CD14-positive monocyte (primary cell): Measurements from ENCODE around the gene STX8. TPM values are rescaled to one million over a fixed set of nuclear protein-coding genes. Genes with fewer than 3 reads are reported as not detected.

Experiments
- DNase-seq, 3 donors: peaks; one replicate each; pipeline ENCODE4 v3.0.0-alpha.2; 2011 to 2022
- H2AFZ ChIP-seq: 2 replicates; pipeline ENCODE4 v1.6.0; 2012; ENCODE audit warnings: mild to moderate bottlenecking, low read depth, low read length, inconsistent platforms; ENCODE audit not compliant: insufficient read depth, poor library complexity, severe bottlenecking
- H3K27ac ChIP-seq, 2 donors: 1 replicate in 1 of 2; 2 replicates in 1 of 2; pipeline ENCODE4 v1.5.1; 2012 to 2013; ENCODE audit warnings: low read length in 2 of 2, control low read depth in 1 of 2, inconsistent platforms in 1 of 2, low read depth in 1 of 2, mild to moderate bottlenecking in 1 of 2
- H3K27me3 ChIP-seq, 2 donors: one replicate each; pipeline versions ENCODE4 v1.6.0 to v1.6.1; 2011 to 2013; ENCODE audit warnings: low read length in 2 of 2; ENCODE audit not compliant: control insufficient read depth in 2 of 2, insufficient read depth in 2 of 2
- H3K36me3 ChIP-seq, 2 donors: replicated peaks in 1 of 2; 1 replicate in 1 of 2; 2 replicates in 1 of 2; pipeline versions ENCODE4 v1.5.1 to v1.6.1; 2012 to 2013; ENCODE audit warnings: low read length in 2 of 2, control low read depth in 1 of 2, inconsistent platforms in 1 of 2, mild to moderate bottlenecking in 1 of 2; ENCODE audit not compliant: insufficient read depth in 2 of 2, control insufficient read depth in 1 of 2
- H3K4me1 ChIP-seq, 2 donors: 1 replicate in 1 of 2; 2 replicates in 1 of 2; pipeline versions ENCODE4 v1.5.1 to v1.6.1; 2012 to 2013; ENCODE audit warnings: low read length in 2 of 2, control low read depth in 1 of 2, inconsistent platforms in 1 of 2, mild to moderate bottlenecking in 1 of 2, moderate library complexity in 1 of 2; ENCODE audit not compliant: insufficient read depth in 2 of 2, control insufficient read depth in 1 of 2
- H3K4me2 ChIP-seq: replicated peaks from 2 replicates; pipeline ENCODE3; 2012; ENCODE audit warnings: low read length, moderate library complexity, mild to moderate bottlenecking; ENCODE audit not compliant: poor library complexity, severe bottlenecking; ENCODE audit errors: extremely low read depth
- H3K4me3 ChIP-seq, 3 experiments: fragments of 200-600 bp in 1 of 3; sonication (generic) in 1 of 3; replicated peaks in 1 of 3; 1 replicate in 2 of 3; 2 replicates in 1 of 3; pipeline ENCODE4 v1.5.1; 2011 to 2013; ENCODE audit warnings: low read length in 3 of 3, mild to moderate bottlenecking in 3 of 3, control low read depth in 2 of 3, low read depth in 2 of 3, inconsistent platforms in 1 of 3, moderate library complexity in 1 of 3
- H3K79me2 ChIP-seq: 2 replicates; pipeline ENCODE4 v1.6.0; 2012; ENCODE audit warnings: mild to moderate bottlenecking, control low read depth, inconsistent platforms, low read length, moderate library complexity; ENCODE audit not compliant: insufficient read depth
- H3K9ac ChIP-seq: 2 replicates; pipeline ENCODE4 v1.6.0; 2017; ENCODE audit warnings: low read length, mild to moderate bottlenecking; ENCODE audit not compliant: insufficient read depth, poor library complexity, severe bottlenecking
- H3K9me3 ChIP-seq, 2 donors: replicated peaks in 1 of 2; 1 replicate in 1 of 2; 2 replicates in 1 of 2; pipeline versions ENCODE4 v1.5.1 to v1.6.1; 2012 to 2013; ENCODE audit warnings: low read length in 2 of 2, control low read depth in 1 of 2; ENCODE audit not compliant: control insufficient read depth in 1 of 2, insufficient read depth in 1 of 2
- H4K20me1 ChIP-seq: 2 replicates; pipeline ENCODE4 v1.6.0; 2012; ENCODE audit warnings: mild to moderate bottlenecking, low read length, control low read depth, moderate library complexity; ENCODE audit not compliant: insufficient read depth
- H3K27ac Mint-ChIP-seq, 7 donors: one replicate each; pipeline ENCODE4 v1.8.0; 2020; ENCODE audit warnings: mild to moderate bottlenecking in 7 of 7, mixed read lengths in 7 of 7, moderate library complexity in 6 of 7, inconsistent platforms in 2 of 7
- H3K27me3 Mint-ChIP-seq, 3 donors: one replicate each; pipeline ENCODE4 v1.8.0; 2021 to 2022; ENCODE audit warnings: low read depth in 3 of 3, mild to moderate bottlenecking in 3 of 3, mixed read lengths in 3 of 3, moderate library complexity in 3 of 3, inconsistent platforms in 1 of 3
- H3K36me3 Mint-ChIP-seq, 2 donors: one replicate each; pipeline ENCODE4 v1.8.0; 2020; ENCODE audit warnings: mixed read lengths in 2 of 2, inconsistent platforms in 1 of 2, mild to moderate bottlenecking in 1 of 2
- H3K4me1 Mint-ChIP-seq: one replicate; pipeline ENCODE4 v1.8.0; 2020; ENCODE audit warnings: mild to moderate bottlenecking, mixed read lengths
- H3K4me3 Mint-ChIP-seq, 2 donors: one replicate each; pipeline ENCODE4 v1.8.0; 2020; ENCODE audit warnings: mild to moderate bottlenecking in 2 of 2, mixed read lengths in 2 of 2, moderate library complexity in 1 of 2
- H3K9me3 Mint-ChIP-seq, 7 donors: one replicate each; pipeline ENCODE4 v1.8.0; 2020 to 2022; ENCODE audit warnings: mixed read lengths in 7 of 7, mild to moderate bottlenecking in 6 of 7, moderate library complexity in 6 of 7, inconsistent platforms in 2 of 7
- WGBS: methylation state at CpG from one replicate; pipeline ENCODE4 v1.1.5; 2013; ENCODE audit warnings: missing lambda C conversion rate; ENCODE audit not compliant: insufficient coverage; 5-methylcytosine and 5-hydroxymethylcytosine counted together
- intact Hi-C, 2 donors: fragments of 100-400 bp; cut with micrococcal nuclease; formaldehyde crosslinking; loops; one replicate each; pipeline versions ENCODE4 v1.15.0 to v1.15.1; 2023
- polyA plus RNA-seq, 3 donors: library from polyadenylated mRNA; depleted of rRNA in 1 of 3; unstranded in 2 of 3; stranded (reverse) in 1 of 3; fragments of 300-500 nt in 2 of 3; fragments of >200 nt in 1 of 3; fragmentation: Illumina TruSeq in 2 of 3; gene quantifications; 1 replicate in 2 of 3; 2 replicates in 1 of 3; pipeline ENCODE4 v1.2.3, GENCODE V29; 2012 to 2021
- TF ChIP-seq, protein P1 (sequence below): fragments of 200-600 bp; IDR thresholded peaks from one replicate; pipeline ENCODE4 v1.8.0; 2022; ENCODE audit warnings: antibody characterized with exemption, mild to moderate bottlenecking

STX8 gene
- polyA plus RNA-seq, 3 donors: 44.4 to 170 (median 142) TPM

DNA sequence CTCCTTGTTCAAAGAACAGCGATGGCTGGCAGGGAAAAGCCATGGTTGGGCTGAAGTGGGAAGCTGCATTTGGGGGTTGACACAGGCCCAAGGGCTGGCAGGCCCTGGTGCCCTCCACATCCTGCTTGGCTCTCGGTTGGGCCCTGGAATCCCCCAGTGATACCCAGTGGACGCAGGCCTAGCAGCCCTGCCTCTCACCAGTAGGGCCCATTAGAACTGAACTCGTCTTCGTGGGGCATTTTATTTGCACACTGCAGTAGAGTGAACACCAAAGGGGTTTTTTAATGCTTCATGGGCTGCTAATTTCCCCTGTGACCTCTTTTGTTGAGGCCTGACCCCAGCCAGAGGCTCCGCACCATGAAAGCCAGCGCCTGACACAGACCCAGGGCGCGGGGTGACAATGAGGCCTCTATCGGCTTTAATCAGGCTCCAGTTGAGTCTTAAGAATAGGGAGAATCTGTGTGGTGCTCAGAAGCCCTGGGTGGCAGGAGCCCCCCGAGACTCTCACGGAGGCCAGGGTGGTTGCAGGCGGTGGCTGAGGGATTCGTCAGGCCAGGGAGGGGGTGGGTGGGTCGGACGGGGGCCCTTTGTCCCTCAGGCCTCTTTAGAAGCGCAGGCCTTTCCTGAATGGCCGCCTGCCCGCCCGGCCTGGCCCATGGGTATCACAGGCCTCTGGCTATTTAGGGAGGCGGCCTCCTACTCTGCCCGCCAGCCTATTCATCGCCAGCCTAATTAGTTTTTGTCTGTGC is 355.0 kb downstream of the STX8 start:
- Histone ChIP-seq H3K27me3 (no peaks in the 10 kb centered on the region), H3K9me3 (peaks cover 11 to 14% of the 10 kb centered on the region in 2 donors), H3K4me2 (no peak overlapping the region), H3K36me3 (no peaks in the 10 kb centered on the region), H3K4me1 (no peaks in the 10 kb centered on the region), H3K79me2 (no peaks in the 10 kb centered on the region), H4K20me1 (no peaks in the 10 kb centered on the region), H3K27ac (no peak overlapping the region), H3K9ac (no peak overlapping the region), H3K4me3 (no peak overlapping the region), H2AFZ (no peak overlapping the region)
- H3K4me1 Mint-ChIP-seq: no peaks in the 10 kb centered on the region
- no peak for DNase-seq
- no peak overlapping the region for H3K4me3 Mint-ChIP-seq
- peaks cover 10 to 12% (median 11%) of the 10 kb centered on the region in 7 donors for H3K9me3 Mint-ChIP-seq
- no peak overlapping the region for H3K27ac Mint-ChIP-seq
- 94% methylated on average over 19 of the region's 23 CpGs for WGBS
- H3K27me3 Mint-ChIP-seq: peaks cover 0 to 3% (median 0%) of the 10 kb centered on the region in 3 donors
- intact Hi-C loops: no loop called here
- H3K36me3 Mint-ChIP-seq: no peaks in the 10 kb centered on the region
- TF ChIP-seq, protein P1, sequence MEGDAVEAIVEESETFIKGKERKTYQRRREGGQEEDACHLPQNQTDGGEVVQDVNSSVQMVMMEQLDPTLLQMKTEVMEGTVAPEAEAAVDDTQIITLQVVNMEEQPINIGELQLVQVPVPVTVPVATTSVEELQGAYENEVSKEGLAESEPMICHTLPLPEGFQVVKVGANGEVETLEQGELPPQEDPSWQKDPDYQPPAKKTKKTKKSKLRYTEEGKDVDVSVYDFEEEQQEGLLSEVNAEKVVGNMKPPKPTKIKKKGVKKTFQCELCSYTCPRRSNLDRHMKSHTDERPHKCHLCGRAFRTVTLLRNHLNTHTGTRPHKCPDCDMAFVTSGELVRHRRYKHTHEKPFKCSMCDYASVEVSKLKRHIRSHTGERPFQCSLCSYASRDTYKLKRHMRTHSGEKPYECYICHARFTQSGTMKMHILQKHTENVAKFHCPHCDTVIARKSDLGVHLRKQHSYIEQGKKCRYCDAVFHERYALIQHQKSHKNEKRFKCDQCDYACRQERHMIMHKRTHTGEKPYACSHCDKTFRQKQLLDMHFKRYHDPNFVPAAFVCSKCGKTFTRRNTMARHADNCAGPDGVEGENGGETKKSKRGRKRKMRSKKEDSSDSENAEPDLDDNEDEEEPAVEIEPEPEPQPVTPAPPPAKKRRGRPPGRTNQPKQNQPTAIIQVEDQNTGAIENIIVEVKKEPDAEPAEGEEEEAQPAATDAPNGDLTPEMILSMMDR: no peak

DNA sequence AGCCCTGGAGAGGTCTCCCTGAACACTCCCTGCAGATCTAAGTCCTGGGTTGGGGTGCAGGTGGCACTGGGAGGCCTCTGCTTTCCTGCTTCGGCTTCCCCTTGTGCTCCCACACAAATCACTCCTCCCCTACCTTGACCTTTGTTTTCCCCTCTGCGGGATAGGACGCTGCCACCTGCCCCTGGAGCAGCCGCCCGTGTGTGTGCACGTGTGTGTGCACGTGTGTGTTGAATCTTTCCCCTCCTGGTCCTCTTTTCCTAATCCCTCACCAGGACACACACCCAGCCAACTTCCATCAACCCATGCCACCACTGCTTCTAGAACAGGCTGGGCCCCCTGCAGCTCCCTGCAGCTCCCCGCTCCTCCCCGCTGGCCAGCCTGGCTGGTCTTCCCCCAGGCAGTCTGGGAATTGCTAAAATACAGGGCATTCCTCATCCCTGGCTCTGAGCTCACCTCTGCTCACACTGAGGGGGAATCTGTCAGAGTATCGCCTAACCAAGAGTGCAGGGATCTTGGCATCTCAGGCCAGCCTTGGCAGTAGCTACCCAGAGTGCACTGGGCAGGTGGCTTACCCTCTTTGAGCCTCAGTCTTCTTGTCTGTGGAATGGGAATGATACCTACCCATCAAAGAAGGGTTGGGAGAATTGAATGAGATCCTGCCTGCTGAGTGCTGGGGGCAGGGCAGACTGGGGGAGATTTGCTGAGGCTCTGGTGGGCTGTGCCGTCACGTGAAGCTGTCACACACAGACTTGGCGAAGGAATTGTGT is 355.8 kb downstream of the STX8 start:
- H2AFZ ChIP-seq: no peak overlapping the region
- H3K79me2 ChIP-seq: no peaks in the 10 kb centered on the region
- Mint-ChIP-seq H3K9me3 (peaks cover 13 to 17% (median 16%) of the 10 kb centered on the region in 7 donors), H3K4me1 (no peaks in the 10 kb centered on the region), H3K27ac (no peak overlapping the region), H3K27me3 (peaks cover 0 to 3% (median 0%) of the 10 kb centered on the region in 3 donors), H3K4me3 (no peak overlapping the region), H3K36me3 (no peaks in the 10 kb centered on the region)
- no peak overlapping the region for H3K4me3 ChIP-seq
- no peak overlapping the region for H3K9ac ChIP-seq
- no peaks in the 10 kb centered on the region for H3K36me3 ChIP-seq
- 95% methylated on average over 13 of the region's 13 CpGs for WGBS
- no peaks in the 10 kb centered on the region for H3K4me1 ChIP-seq
- no peaks in the 10 kb centered on the region for H4K20me1 ChIP-seq
- TF ChIP-seq, protein P1: no peak
- no peak overlapping the region for H3K27ac ChIP-seq
- DNase-seq: no peak
- peaks cover 14 to 15% of the 10 kb centered on the region in 2 donors for H3K9me3 ChIP-seq
- H3K27me3 ChIP-seq: no peaks in the 10 kb centered on the region
- intact Hi-C loops: no loop called here
- H3K4me2 ChIP-seq: no peak overlapping the region
